HG02884 (cell line): ENCODE results near the gene GJD4.
A peak's percentile ranks its signal among the peaks of the same experiment; 100 is the strongest.

ENCODE experiments used
- ATAC-seq: cut with Tn5 transposase; IDR thresholded peaks from one replicate; pipeline ENCODE4 v1.9.1; 2021; ENCODE audit warnings: mild to moderate bottlenecking, moderate library complexity; ENCODE audit not compliant: unreplicated experiment

The GJD4 gene

DNA sequence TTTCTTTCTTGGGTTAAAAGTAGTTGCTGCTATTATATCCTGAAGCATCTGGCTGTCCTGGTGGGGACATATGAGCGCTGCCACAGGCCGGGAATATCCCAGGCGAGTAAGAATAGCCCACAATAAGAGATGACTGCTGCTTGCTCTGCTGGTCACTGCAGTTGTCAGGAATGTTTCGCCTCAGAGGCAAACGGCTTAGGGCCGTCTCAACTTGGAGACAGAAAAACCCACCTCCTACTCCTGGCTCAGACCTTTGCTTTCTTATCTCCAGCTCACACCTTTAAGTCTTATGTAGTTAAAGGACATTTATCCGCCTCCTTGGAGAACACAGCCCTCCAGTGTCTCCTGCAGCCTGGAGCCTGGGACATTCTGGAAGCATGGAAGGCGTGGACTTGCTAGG is at the start of gene GJD4:
Gene GJD4, plus strand, starts transcription at position 151 of the 400 bp plus-strand sequence. Its CDS starts 227 bp downstream, at position 378.
- no peak for ATAC-seq

GRCh38 chr10:35555962-35556930 is 48.9 kb upstream of the GJD4 start:
- no peak for ATAC-seq

GRCh38 chr10:35558276-35558675 is 46.9 kb upstream of the GJD4 start:
- no peak for ATAC-seq

DNA sequence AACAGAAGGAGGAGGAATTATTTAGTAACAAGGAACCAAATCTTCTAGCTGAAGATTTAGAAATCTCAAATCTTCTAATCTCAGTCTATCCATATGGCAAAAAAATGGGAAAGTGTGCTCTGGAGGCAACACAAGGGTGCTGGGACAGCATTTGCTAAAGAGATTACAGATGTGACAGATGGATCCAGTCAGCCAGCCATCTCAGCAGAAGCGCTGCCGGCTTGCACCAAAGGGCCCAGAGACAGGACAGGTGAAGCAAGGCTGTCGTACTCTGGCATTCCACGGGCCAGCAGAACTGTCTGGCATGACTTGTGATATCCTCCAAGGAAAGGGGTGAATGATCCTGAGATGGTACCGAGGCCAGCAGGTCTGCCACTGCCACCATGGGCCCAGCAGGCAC is 45.7 kb upstream of the GJD4 start:
- ATAC-seq, result no peak

- no peak for ATAC-seq
These were observed 43.4 kb upstream of the GJD4 start for GRCh38 chr10:35561715-35562114.

DNA sequence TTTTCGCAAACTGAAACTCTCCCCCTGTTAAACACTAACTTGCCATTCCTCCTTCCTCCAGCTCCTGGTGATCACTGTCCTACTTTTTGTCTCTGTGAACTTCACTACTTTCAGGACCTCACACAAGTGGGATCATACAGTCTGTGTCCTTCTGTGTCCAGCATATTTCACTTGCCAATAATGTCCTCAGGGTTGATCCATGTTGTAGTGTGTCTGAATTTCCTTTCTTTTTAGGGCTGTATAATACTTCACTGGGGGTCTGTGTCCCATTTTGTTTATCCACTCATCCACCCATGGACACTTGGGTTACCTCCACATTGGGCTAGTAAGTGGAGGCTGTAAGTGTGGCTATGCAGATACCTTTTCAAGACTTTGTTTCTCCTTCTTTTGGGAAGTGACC is 42.7 kb upstream of the GJD4 start:
- no peak for ATAC-seq

DNA sequence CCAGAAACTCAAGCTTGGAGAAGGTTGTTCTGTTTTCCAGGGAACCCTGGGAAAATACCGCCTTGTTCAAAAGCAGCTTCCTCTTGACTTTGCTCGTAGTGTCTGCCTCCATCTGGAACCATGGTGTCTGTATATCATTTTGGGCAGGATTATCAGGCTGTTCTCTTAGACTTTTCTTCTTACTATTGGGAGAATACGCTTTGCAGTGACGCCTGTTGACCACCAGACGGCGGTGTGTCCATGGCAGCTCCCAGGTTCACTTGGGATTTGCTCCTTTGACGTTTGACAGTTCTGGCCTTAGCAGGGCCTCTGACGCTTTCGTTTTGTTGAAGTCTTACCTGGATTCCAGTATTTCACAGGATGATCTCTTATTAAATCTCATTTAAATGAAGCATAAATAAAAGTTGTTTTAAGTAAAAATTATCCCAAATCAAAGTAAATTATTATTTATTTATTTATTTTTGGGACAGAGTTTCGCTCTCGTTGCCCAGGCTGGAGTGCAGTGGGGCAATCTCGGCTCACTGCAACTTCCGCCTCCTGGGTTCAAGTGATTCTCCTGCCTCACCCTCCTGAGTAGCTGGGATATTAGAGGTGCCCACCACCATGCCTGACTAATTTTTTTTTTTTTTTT is 41.8 kb upstream of the GJD4 start:
- no peak for ATAC-seq

DNA sequence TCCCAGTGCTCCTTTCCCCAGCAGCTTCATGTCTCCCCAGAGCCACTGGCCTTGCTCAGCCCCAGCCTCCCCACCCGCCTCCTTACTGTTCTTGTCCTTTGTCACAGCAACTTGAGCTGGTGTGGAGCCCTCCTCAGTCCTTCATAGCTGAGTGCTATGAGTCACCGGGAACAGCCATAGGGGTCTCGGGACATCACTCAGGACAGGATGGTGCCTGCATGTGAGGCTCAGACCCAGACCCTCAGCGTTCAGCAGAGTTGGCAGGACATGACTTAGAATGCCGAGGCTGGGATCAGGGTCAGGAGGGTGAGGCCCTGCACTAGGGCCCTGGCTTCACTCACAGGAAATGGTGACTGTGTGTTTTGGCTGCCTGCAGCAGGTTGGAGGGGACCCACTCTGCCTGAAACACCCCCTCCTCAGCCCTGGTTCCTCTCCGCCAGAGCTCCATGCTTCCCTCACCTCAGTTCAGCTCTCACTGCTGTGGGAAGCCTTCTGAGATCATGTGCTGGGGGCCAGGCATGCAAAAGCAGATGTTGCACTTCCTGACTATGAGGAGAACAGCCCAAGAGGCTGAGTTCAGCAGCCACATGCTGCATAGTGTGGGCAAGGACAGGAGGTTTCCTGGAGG is 40.7 kb upstream of the GJD4 start:
- peak; percentile 63 for ATAC-seq

GRCh38 chr10:35565602-35566081 is 39.5 kb upstream of the GJD4 start:
- no peak for ATAC-seq

DNA sequence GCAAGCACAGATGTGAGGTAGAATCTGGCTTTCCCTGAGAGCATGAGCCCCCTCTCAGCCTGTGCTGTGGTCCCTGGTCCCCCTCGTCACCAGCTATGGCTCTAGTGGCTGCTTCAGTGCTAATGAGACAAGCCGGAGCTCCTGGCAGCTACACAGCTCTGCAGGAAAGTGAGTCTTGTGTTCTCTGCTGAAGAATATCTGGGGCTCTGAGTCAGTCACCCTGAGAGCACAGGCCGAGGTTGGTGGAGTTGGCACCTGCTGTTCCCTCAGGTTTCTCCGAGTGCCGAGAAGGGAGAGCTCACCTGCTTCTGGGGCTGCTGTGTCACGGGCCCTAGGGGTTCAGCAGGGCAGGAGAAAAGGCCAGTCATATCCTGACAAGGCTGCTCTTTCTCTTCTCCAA is 37.2 kb upstream of the GJD4 start:
- ATAC-seq, result no peak

GRCh38 chr10:35568483-35569015 is 36.6 kb upstream of the GJD4 start:
- ATAC-seq, result no peak

DNA sequence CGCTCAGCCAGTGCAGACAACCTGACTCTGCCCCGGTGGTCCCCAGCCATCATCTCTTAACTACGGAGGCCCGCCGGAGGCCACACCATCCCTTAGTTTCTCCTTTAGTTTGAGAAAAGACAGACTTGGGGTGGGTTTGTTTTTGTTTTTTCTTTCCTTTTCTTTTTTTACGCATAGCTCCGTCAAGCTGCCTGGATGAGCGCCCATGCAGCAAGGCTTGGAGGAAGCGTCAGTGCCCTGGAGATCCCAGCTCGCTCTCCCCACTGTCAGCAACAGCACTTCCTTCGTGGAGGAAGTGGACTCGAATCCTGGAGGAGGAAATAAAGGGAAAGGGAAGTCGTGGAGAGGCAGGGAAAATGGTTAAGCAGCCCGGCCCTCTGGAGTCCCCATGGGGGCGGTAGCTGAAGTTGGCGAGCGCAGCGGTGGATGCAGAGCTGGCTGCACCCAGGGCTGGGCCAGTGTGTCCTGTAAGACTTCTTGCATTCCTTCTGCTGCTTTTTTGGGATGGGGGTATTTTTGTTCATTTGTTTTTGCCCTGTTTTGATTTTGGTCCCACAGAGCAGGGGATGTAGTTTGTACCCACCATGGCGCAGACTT is 35.9 kb upstream of the GJD4 start:
- no peak for ATAC-seq

DNA sequence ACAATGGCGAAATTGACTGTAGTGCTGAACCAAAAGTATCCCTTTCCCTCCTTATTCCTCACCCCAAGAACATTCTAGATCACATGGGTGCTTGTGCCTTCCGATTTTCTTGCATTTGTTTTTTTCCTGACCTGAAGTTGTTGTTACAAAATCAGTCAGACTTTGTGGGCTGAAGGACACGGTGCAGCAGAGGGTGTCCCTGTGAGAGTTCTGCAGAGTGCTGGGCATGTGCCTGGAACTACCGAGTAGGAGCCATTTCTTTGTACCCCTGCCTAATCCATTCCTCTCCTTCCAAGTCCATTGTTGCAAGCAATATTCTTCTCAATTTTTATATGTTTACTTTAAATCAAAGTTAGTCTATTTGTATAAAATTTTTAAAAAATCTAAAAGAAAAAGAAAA is 35.3 kb upstream of the GJD4 start:
- ATAC-seq, result no peak

DNA sequence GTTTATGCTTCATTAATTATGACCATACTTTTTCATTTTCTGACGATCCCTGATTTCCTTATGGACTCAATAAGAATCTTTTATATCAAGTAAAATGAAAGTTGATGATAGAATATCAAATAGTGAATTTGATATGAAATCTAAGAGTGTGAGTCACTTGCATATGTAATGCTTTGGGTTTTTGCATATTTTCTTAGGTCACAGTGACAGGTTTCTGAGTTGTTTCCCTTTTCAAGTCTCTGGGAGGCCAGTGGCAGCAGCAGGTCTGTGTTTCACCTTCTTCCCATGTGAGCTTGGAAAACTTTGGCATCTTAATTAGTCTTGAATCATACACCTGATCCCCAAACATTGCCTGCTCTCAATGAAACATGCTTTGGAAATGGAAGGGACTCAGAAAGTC is 34.7 kb upstream of the GJD4 start:
- no peak for ATAC-seq

DNA sequence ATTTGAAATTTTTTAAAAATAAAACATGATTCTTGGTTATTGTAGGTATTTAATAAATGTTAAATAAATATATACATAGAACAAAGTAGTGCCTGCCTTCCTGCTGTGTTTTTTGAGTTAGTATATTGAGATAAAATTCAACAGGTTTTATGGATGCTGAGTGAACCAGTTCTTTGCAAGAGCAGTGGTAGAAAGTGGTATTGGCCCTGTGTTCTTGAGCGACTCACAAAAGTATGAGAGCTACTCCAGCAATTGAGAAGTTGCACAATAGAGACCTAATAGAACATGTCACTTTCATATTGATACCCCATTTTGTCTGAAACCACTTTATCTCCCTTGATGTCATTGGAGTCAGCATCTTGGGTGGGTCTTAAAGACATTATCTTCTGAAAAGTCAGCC is 32.6 kb upstream of the GJD4 start:
- ATAC-seq, result no peak

- ATAC-seq, result no peak
These were observed 31.3 kb upstream of the GJD4 start for GRCh38 chr10:35573796-35574195.

GRCh38 chr10:35574924-35575352 is 30.2 kb upstream of the GJD4 start:
- ATAC-seq, result no peak

GRCh38 chr10:35575640-35576039 is 29.5 kb upstream of the GJD4 start:
- no peak for ATAC-seq

GRCh38 chr10:35576730-35577129 is 28.4 kb upstream of the GJD4 start:
- no peak for ATAC-seq

GRCh38 chr10:35577926-35578617 is 27.1 kb upstream of the GJD4 start:
- no peak for ATAC-seq
